A673 (cell line): Measurements from ENCODE around the gene RBMS1. TPM values are rescaled to one million over a fixed set of nuclear protein-coding genes. Genes with fewer than 3 reads are reported as not detected.
A peak's percentile ranks its signal among the peaks of the same experiment; 100 is the strongest.

Source experiments
- BruUV-seq: library from RNA; stranded (reverse); fragments of 400-500 nt; replicated peaks from 2 replicates; lab custom pipeline; 2021; lab: Mats Ljungman, UMichigan
- CTCF ChIA-PET: fragments of 300-600 bp; sonication (Branson Sonifier 250); formaldehyde crosslinking; loops from one replicate; lab custom pipeline; 2022; ENCODE audit warnings: antibody characterized with exemption; lab: Charles Lee
- POLR2A ChIA-PET: fragments of 300-600 bp; sonication (Branson Sonifier 250); formaldehyde crosslinking; loops from one replicate; lab custom pipeline; 2022; ENCODE audit warnings: antibody characterized with exemption; ENCODE audit not compliant: low non-redundant PET; lab: Charles Lee
- DNase-seq: peaks from one replicate; pipeline ENCODE4 v3.0.0-alpha.2; 2015; ENCODE audit warnings: low spot score
- H3K27ac ChIP-seq: fragments of 200-600 bp; sonication (generic); 2 replicates; pipeline ENCODE4 v1.5.1; 2016; ENCODE audit warnings: mixed run types, low read depth, mild to moderate bottlenecking, mixed read lengths, antibody characterized with exemption, low read length; ENCODE audit not compliant: poor library complexity, severe bottlenecking
- H3K27me3 ChIP-seq: fragments of 200-600 bp; sonication (generic); replicated peaks from 2 replicates; pipeline ENCODE4 v1.6.1; 2017; ENCODE audit warnings: mixed run types, low read depth, mild to moderate bottlenecking, mixed read lengths, antibody characterized with exemption, low read length; ENCODE audit not compliant: insufficient read depth, poor library complexity
- H3K36me3 ChIP-seq: fragments of 200-600 bp; sonication (generic); 2 replicates; pipeline ENCODE4 v1.6.1; 2016; ENCODE audit warnings: mixed run types, mild to moderate bottlenecking, mixed read lengths, antibody characterized with exemption, low read length; ENCODE audit not compliant: insufficient read depth, poor library complexity, severe bottlenecking
- H3K4me1 ChIP-seq: fragments of 200-600 bp; sonication (generic); 2 replicates; pipeline ENCODE4 v1.6.1; 2017; ENCODE audit warnings: mixed run types, mild to moderate bottlenecking, mixed read lengths, antibody characterized with exemption, low read length; ENCODE audit not compliant: insufficient read depth, poor library complexity, severe bottlenecking
- H3K4me3 ChIP-seq: fragments of 200-600 bp; sonication (generic); 2 replicates; pipeline ENCODE4 v1.5.1; 2016; ENCODE audit warnings: low read depth, mixed run types, mild to moderate bottlenecking, mixed read lengths, low read length; ENCODE audit not compliant: poor library complexity, severe bottlenecking
- H3K9me3 ChIP-seq: fragments of 200-600 bp; sonication (generic); 2 replicates; pipeline ENCODE4 v1.6.1; 2016; ENCODE audit warnings: mixed run types, low read depth, mild to moderate bottlenecking, mixed read lengths, antibody characterized with exemption, low read length; ENCODE audit not compliant: poor library complexity, severe bottlenecking
- CTCF ChIP-seq: fragments of 300-800, 200-600 bp; sonication (generic); conservative IDR thresholded peaks from 2 replicates; pipeline ENCODE4 v1.5.1; 2017; ENCODE audit warnings: low read depth, mild to moderate bottlenecking, antibody characterized with exemption, low read length, moderate library complexity, mixed read lengths
- EZH2 ChIP-seq: fragments of 200-600 bp; sonication (generic); IDR thresholded peaks from 2 replicates; pipeline ENCODE4 v1.6.1; 2017; ENCODE audit warnings: borderline replicate concordance, low read depth, mild to moderate bottlenecking, mixed read lengths, antibody characterized with exemption, low read length; ENCODE audit not compliant: poor library complexity, severe bottlenecking
- intact Hi-C: fragments of 100-400 bp; cut with micrococcal nuclease; formaldehyde crosslinking; loops from one replicate; pipeline ENCODE4 v1.10.0; 2022; ENCODE audit not compliant: unreplicated experiment
- total RNA-seq: library from RNA; stranded (reverse); gene quantifications from 2 replicates; pipeline ENCODE4 v1.2.3, GENCODE V29; 2021

The RBMS1 gene
- total RNA-seq, 1 experiment from 2014 or later = 84.9 TPM

GRCh38 chr2:160300203-160300602 lies 193.4 kb downstream of the RBMS1 start:
- DNase-seq = no peak
- H3K4me1 ChIP-seq = peaks cover 8% of the 10 kb centered on the region
- POLR2A ChIA-PET = no interaction called here
- no peaks in the 10 kb centered on the region for H3K9me3 ChIP-seq
- peaks cover 17% of the 10 kb centered on the region for H3K36me3 ChIP-seq
- no TSS peak for BruUV-seq
- CTCF ChIA-PET = interaction anchor here (0.6 to 1.0 kb wide), 2 partner anchors 24 to 94 kb away, joined by 4 read pairs; no protein-coding TSS in a partner anchor
- no peak overlapping the region for H3K4me3 ChIP-seq
- intact Hi-C loops = no loop called here
- no peaks in the 10 kb centered on the region for H3K27me3 ChIP-seq
- TF ChIP-seq CTCF (no peak), EZH2 (no peak)
- H3K27ac ChIP-seq = no peak overlapping the region

DNA sequence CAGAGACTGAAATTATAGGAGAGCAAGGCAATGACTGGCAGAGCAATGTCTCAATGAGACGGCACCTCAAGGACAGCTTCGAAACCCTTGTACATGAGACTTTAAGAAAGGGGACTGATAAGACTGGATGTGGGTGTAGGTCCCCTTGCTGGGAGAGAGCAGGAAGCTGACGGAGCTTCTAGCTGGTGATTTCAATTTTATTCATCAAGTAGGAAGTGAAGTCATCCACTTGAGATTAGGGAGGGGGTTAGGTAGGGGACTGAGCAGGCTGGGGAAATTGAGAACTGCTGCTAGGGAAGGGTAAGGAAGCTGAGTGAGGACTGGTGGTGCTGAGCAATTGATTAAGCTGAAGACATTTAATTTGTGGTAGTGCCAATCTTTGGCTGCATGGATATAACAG lies 194.1 kb downstream of the RBMS1 start:
- intact Hi-C loops = no loop called here
- CTCF ChIA-PET = interaction anchor here (0.6 to 1.0 kb wide), 2 partner anchors 25 to 94 kb away, joined by 4 read pairs; no protein-coding TSS in a partner anchor
- POLR2A ChIA-PET = no interaction called here
- no peak for TF ChIP-seq EZH2
- no peak for TF ChIP-seq CTCF
- Histone ChIP-seq H3K36me3 (peaks cover 17% of the 10 kb centered on the region), H3K4me3 (no peak overlapping the region), H3K4me1 (peaks cover 15% of the 10 kb centered on the region), H3K9me3 (no peaks in the 10 kb centered on the region), H3K27me3 (no peaks in the 10 kb centered on the region), H3K27ac (peak overlapping the region; percentile 27)
- peak; percentile 60 for DNase-seq
- BruUV-seq = no TSS peak

DNA sequence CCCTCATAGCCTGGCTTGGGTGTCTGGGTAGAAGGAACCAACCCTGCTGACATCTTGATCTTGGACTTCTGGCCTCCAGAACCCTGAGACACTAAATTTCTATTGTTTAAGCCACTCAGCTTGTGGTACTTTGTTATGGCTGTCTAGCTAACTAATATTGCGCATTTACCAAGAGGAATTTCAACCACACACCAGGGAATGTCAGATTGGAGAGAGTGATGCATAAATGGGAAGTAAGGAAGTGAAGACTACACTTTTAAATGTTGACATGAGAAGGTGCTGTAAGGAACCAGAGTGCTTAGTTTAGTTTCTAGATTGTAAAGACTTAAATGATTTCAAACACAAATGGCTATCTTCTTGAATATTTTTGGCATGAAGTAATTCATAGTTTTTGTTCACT lies 194.6 kb downstream of the RBMS1 start:
- H3K4me1 ChIP-seq = peaks cover 21% of the 10 kb centered on the region
- H3K36me3 ChIP-seq = peaks cover 17% of the 10 kb centered on the region
- no peak overlapping the region for H3K4me3 ChIP-seq
- DNase-seq = no peak
- CTCF ChIA-PET = interaction anchor here (1.0 kb wide), 1 partner anchor 25 kb away, joined by 4 read pairs; no protein-coding TSS in a partner anchor
- H3K27ac ChIP-seq = no peak overlapping the region
- intact Hi-C loops = no loop called here
- POLR2A ChIA-PET = no interaction called here
- H3K27me3 ChIP-seq = no peaks in the 10 kb centered on the region
- BruUV-seq = no TSS peak
- TF ChIP-seq CTCF = no peak
- TF ChIP-seq EZH2 = no peak
- no peaks in the 10 kb centered on the region for H3K9me3 ChIP-seq
